ENCODE data around the gene RETREG2. TPM values are rescaled to one million over a fixed set of nuclear protein-coding genes. Genes with fewer than 3 reads are reported as not detected.

Gene RETREG2
- total and polyA plus RNA-seq, 2 experiments from 2014 or later: 20.7 to 120 TPM

GRCh38 chr2:219159771-219160185 is 18.3 kb upstream of the RETREG2 start:
- no peaks in the 10 kb centered on the region for H3K36me3 ChIP-seq (ENCODE audit: low read depth)
- H3K27ac ChIP-seq: no peak overlapping the region
- DNase-seq: no peak
- peaks cover 5% of the 10 kb centered on the region; the same call in 1 of the 2 replicates for H3F3A ChIP-seq (ENCODE audit: insufficient read depth)
- in situ Hi-C loops (cut with MboI): loop anchor here (10.0 kb wide), 1 partner anchor 145 kb away; the partner anchor contains the start of gene PTPRN
- 2% methylated on average over 18 of the region's 18 CpGs for WGBS, 2 experiments (ENCODE audit: low coverage in 1 of 2, low lambda C conversion rate in 2 of 2, missing lambda C conversion rate in 2 of 2)
- H4K20me1 ChIP-seq (ENCODE audit: insufficient read depth): no peaks in the 10 kb centered on the region
- no peaks in the 10 kb centered on the region for H3K9me2 ChIP-seq (ENCODE audit: insufficient read depth)
- H3K27me3 ChIP-seq (replicated peaks; ENCODE audit: insufficient read depth): no peaks in the 10 kb centered on the region
- peak overlapping the region; percentile 77 for H3K9ac ChIP-seq
- peak overlapping the region; percentile 72 for H3K4me3 ChIP-seq
- H3K79me2 ChIP-seq (ENCODE audit: insufficient read depth): no peaks in the 10 kb centered on the region
- peaks cover 14% of the 10 kb centered on the region for H3K4me1 ChIP-seq (ENCODE audit: insufficient read depth)
- no peaks in the 10 kb centered on the region for H3K9me3 ChIP-seq (ENCODE audit: low read depth)
- H2AFZ ChIP-seq: peak overlapping the region; percentile 73
- no peak for TF ChIP-seq EZH2 (IDR thresholded peaks at IDR 0.05; ENCODE audit: insufficient read depth, poor library complexity, severe bottlenecking)
- no peak for TF ChIP-seq EZH2phosphoT487 (IDR thresholded peaks at IDR 0.05; ENCODE audit: insufficient read depth, low read depth)
- peak overlapping the region; percentile 90 for H3K4me2 ChIP-seq (ENCODE audit: unreplicated experiment)

GRCh38 chr2:219160186-219161017 is 17.7 kb upstream of the RETREG2 start, which contains the start of gene NHEJ1:
TSS of gene NHEJ1 (minus strand) at chr2:219160815. CDS start at chr2:219158362, 2,453 bp downstream.
- H3K9me3 ChIP-seq (ENCODE audit: low read depth): no peaks in the 10 kb centered on the region
- H3K79me2 ChIP-seq (ENCODE audit: insufficient read depth): no peaks in the 10 kb centered on the region
- no peaks in the 10 kb centered on the region for H3K27me3 ChIP-seq (replicated peaks; ENCODE audit: insufficient read depth)
- H3K9ac ChIP-seq: peak within 1 kb of the TSS; percentile 77
- H3K27ac ChIP-seq: peak within 1 kb of the TSS; percentile 74
- no peaks in the 10 kb centered on the region for H3K36me3 ChIP-seq (ENCODE audit: low read depth)
- peak within 1 kb of the TSS; percentile 73 for H2AFZ ChIP-seq
- TF ChIP-seq EZH2 (IDR thresholded peaks at IDR 0.05; ENCODE audit: insufficient read depth, poor library complexity, severe bottlenecking): no peak
- H3K4me1 ChIP-seq (ENCODE audit: insufficient read depth): peaks cover 14% of the 10 kb centered on the region
- H3K9me2 ChIP-seq (ENCODE audit: insufficient read depth): no peaks in the 10 kb centered on the region
- peaks cover 5% of the 10 kb centered on the region; the same call in 1 of the 2 replicates for H3F3A ChIP-seq (ENCODE audit: insufficient read depth)
- H4K20me1 ChIP-seq (ENCODE audit: insufficient read depth): no peaks in the 10 kb centered on the region
- 0 to 1% methylated on average over 49 to 60 of the region's 70 CpGs for WGBS, 2 experiments (ENCODE audit: low coverage in 1 of 2, low lambda C conversion rate in 2 of 2, missing lambda C conversion rate in 2 of 2)
- in situ Hi-C loops (cut with MboI): loop anchor here (10.0 kb wide), 1 partner anchor 144 kb away; the partner anchor contains the start of gene PTPRN
- H3K4me2 ChIP-seq (ENCODE audit: unreplicated experiment): peak within 1 kb of the TSS; percentile 90
- H3K4me3 ChIP-seq: peak within 1 kb of the TSS; percentile 72
- DNase-seq: peak; percentile 95

GRCh38 chr2:219161097-219161496 is 17.0 kb upstream of the RETREG2 start:
- TF ChIP-seq EZH2 (IDR thresholded peaks at IDR 0.05; ENCODE audit: insufficient read depth, poor library complexity, severe bottlenecking) (no peak), EZH2phosphoT487 (IDR thresholded peaks at IDR 0.05; ENCODE audit: insufficient read depth, low read depth) (no peak)
- H4K20me1 ChIP-seq (ENCODE audit: insufficient read depth): no peaks in the 10 kb centered on the region
- H3K27me3 ChIP-seq (replicated peaks; ENCODE audit: insufficient read depth): no peaks in the 10 kb centered on the region
- H2AFZ ChIP-seq: peak overlapping the region; percentile 73
- no peaks in the 10 kb centered on the region for H3K9me2 ChIP-seq (ENCODE audit: insufficient read depth)
- peaks cover 14% of the 10 kb centered on the region for H3K4me1 ChIP-seq (ENCODE audit: insufficient read depth)
- H3K27ac ChIP-seq: peak overlapping the region; percentile 74; the same call in 1 of the 2 replicates
- 59 to 62% methylated on average over 4 of the region's 4 CpGs for WGBS, 2 experiments (ENCODE audit: low coverage in 1 of 2, low lambda C conversion rate in 2 of 2, missing lambda C conversion rate in 2 of 2)
- peak overlapping the region; percentile 72 for H3K4me3 ChIP-seq
- H3F3A ChIP-seq (ENCODE audit: insufficient read depth): peaks cover 5% of the 10 kb centered on the region; the same call in 1 of the 2 replicates
- H3K79me2 ChIP-seq (ENCODE audit: insufficient read depth): no peaks in the 10 kb centered on the region
- no peaks in the 10 kb centered on the region for H3K36me3 ChIP-seq (ENCODE audit: low read depth)
- no peak for DNase-seq
- in situ Hi-C loops (cut with MboI): loop anchor here (10.0 kb wide), 1 partner anchor 144 kb away; the partner anchor contains the start of gene PTPRN
- peak overlapping the region; percentile 77 for H3K9ac ChIP-seq
- peak overlapping the region; percentile 90 for H3K4me2 ChIP-seq (ENCODE audit: unreplicated experiment)
- no peaks in the 10 kb centered on the region for H3K9me3 ChIP-seq (ENCODE audit: low read depth)

- Histone ChIP-seq H3K9me3 (ENCODE audit: low read depth) (no peaks in the 10 kb centered on the region), H3K36me3 (ENCODE audit: low read depth) (no peaks in the 10 kb centered on the region), H3K9ac (no peak overlapping the region), H3K9me2 (ENCODE audit: insufficient read depth) (no peaks in the 10 kb centered on the region), H2AFZ (no peak overlapping the region), H3K27ac (no peak overlapping the region), H3K79me2 (ENCODE audit: insufficient read depth) (no peaks in the 10 kb centered on the region), H3F3A (ENCODE audit: insufficient read depth) (peaks cover 5% of the 10 kb centered on the region; the same call in 1 of the 2 replicates), H3K4me1 (ENCODE audit: insufficient read depth) (peaks cover 14% of the 10 kb centered on the region), H3K4me2 (ENCODE audit: unreplicated experiment) (no peak overlapping the region), H3K4me3 (no peak overlapping the region), H3K27me3 (replicated peaks; ENCODE audit: insufficient read depth) (no peaks in the 10 kb centered on the region), H4K20me1 (ENCODE audit: insufficient read depth) (no peaks in the 10 kb centered on the region)
- in situ Hi-C loops (cut with MboI): loop anchor here (10.0 kb wide), 1 partner anchor 142 kb away; the partner anchor contains the start of gene PTPRN
- WGBS, 2 experiments (ENCODE audit: low coverage in 1 of 2, low lambda C conversion rate in 2 of 2, missing lambda C conversion rate in 2 of 2): 89 to 92% methylated on average over 6 of the region's 6 CpGs
- TF ChIP-seq EZH2phosphoT487 (IDR thresholded peaks at IDR 0.05; ENCODE audit: insufficient read depth, low read depth) (no peak), EZH2 (IDR thresholded peaks at IDR 0.05; ENCODE audit: insufficient read depth, poor library complexity, severe bottlenecking) (no peak)
- DNase-seq: no peak
These were observed 14.9 kb upstream of the RETREG2 start for GRCh38 chr2:219163156-219163555.

Data from GM23248 (cell line).